Upper lobe of left lung (tissue), 4 donors: Measurements from ENCODE around the gene PAH.

Experiments
- EP300 ChIP-seq, 4 donors: sonication (generic); formaldehyde crosslinking; IDR thresholded peaks; one replicate each; pipeline ENCODE4 v1.5.1; 2017; ENCODE audit warnings: antibody characterized with exemption in 4 of 4, control low read depth in 2 of 4
- POLR2A ChIP-seq, 4 donors: fragments of 450-650 bp; IDR thresholded peaks; one replicate each; pipeline ENCODE4 v1.5.1; 2016 to 2017; ENCODE audit warnings: antibody characterized with exemption in 4 of 4, mild to moderate bottlenecking in 2 of 4

DNA sequence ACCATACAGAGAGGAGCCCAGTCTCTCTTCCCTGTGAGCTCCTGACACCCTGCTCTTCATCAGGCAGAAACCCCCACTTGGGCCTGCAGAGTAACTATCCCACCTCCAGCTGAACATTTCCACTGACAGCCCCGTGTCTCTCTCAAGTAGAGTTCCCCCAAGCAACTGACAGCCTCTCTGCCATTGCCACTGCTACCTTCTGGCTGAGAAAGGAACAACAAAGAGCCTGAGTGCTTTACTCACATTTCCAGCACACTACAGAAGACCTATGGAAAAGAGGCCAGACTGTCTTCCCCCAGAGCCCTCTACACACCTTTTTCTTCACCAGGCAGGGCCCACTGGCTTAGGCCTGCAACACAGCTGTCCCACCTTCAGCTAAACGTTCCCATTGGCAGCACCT lies 22.0 kb upstream of the PAH start:
- TF ChIP-seq POLR2A (IDR thresholded peaks at IDR 0.05) (no peak), EP300 (IDR thresholded peaks at IDR 0.05) (no peak)
